Activated CD8-positive, alpha-beta T cell treated with anti-CD3 and anti-CD28 coated beads, Interleukin-2, amount 10 ng/mL, durations not matched to agents 7 days and 5 days (primary cell): ENCODE results near the gene NEDD9. TPM values are rescaled to one million over a fixed set of nuclear protein-coding genes. Genes with fewer than 3 reads are reported as not detected.

Experiments used
- ATAC-seq: fragments of 150-1000 bp; cut with Tn5 transposase; one replicate; pipeline ENCODE4 v1.10.0; 2021; ENCODE audit warnings: moderate library complexity
- CTCF ChIA-PET: fragments of 350-600 bp; sonication (Branson Sonifier 250); formaldehyde crosslinking; loops from one replicate; lab custom pipeline; 2021; ENCODE audit warnings: antibody characterized with exemption; lab: Charles Lee
- POLR2A ChIA-PET: fragments of 350-600 bp; sonication (Branson Sonifier 250); formaldehyde crosslinking; loops from one replicate; lab custom pipeline; 2021; ENCODE audit warnings: antibody characterized with exemption; lab: Charles Lee
- DNase-seq: peaks from one replicate; pipeline ENCODE4 v3.0.0-alpha.2; 2020
- H3K27ac Mint-ChIP-seq: one replicate; pipeline ENCODE4 v1.8.0; 2021; ENCODE audit warnings: mild to moderate bottlenecking, mixed read lengths
- H3K27me3 Mint-ChIP-seq: one replicate; pipeline ENCODE4 v1.8.0; 2021; ENCODE audit warnings: low read depth, mixed read lengths
- H3K36me3 Mint-ChIP-seq: one replicate; pipeline ENCODE4 v1.8.0; 2021; ENCODE audit warnings: low read depth, mixed read lengths
- H3K4me1 Mint-ChIP-seq: one replicate; pipeline ENCODE4 v1.8.0; 2021; ENCODE audit warnings: low read depth, mixed read lengths
- H3K4me3 Mint-ChIP-seq: one replicate; pipeline ENCODE4 v1.8.0; 2021; ENCODE audit warnings: mild to moderate bottlenecking, mixed read lengths
- H3K9me3 Mint-ChIP-seq: one replicate; pipeline ENCODE4 v1.8.0; 2022; ENCODE audit warnings: mixed read lengths; ENCODE audit not compliant: insufficient read depth
- total RNA-seq, 2 experiments: library from RNA; stranded (reverse); gene quantifications; one replicate each; pipeline ENCODE4 v1.2.3, GENCODE V29; 2021

Gene NEDD9
- total RNA-seq, 2 experiments from 2014 or later, result 64.9 to 69.5 TPM

- peaks cover 87% of the 10 kb centered on the region for H3K4me1 Mint-ChIP-seq
- no peaks in the 10 kb centered on the region for H3K9me3 Mint-ChIP-seq
- peaks cover 91% of the 10 kb centered on the region for H3K36me3 Mint-ChIP-seq
- H3K4me3 Mint-ChIP-seq, result peak overlapping the region; percentile 44
- ChIA-PET POLR2A (interaction anchor here (0.8 to 2.6 kb wide), 9 partner anchors 9 to 183 kb away, joined by 3 to 27 read pairs (median 4); partner anchors contain the start of gene NEDD9), CTCF (interaction anchor here (0.6 to 3.1 kb wide), 16 partner anchors 9 to 377 kb away, joined by 3 to 20 read pairs (median 3); partner anchors contain the start of gene NEDD9)
- no peaks in the 10 kb centered on the region for H3K27me3 Mint-ChIP-seq
- H3K27ac Mint-ChIP-seq, result peak overlapping the region; percentile 89
- peak; percentile 81 for ATAC-seq
- peak; percentile 80 for DNase-seq
Observed at GRCh38 chr6:11198663-11199603, 33.5 kb downstream of the NEDD9 start.

- CTCF ChIA-PET, result interaction anchor here (3.1 kb wide), 1 partner anchor 22 kb away, joined by 9 read pairs; no protein-coding TSS in a partner anchor
- DNase-seq (no peak), ATAC-seq (no peak)
- H3K27me3 Mint-ChIP-seq, result no peaks in the 10 kb centered on the region
- no peak overlapping the region for H3K4me3 Mint-ChIP-seq
- peak overlapping the region; percentile 44 for H3K27ac Mint-ChIP-seq
- POLR2A ChIA-PET, result interaction anchor here (1.1 to 2.6 kb wide), 2 partner anchors 26 to 40 kb away, joined by 3 to 27 read pairs; no protein-coding TSS in a partner anchor
- H3K36me3 Mint-ChIP-seq, result peaks cover 91% of the 10 kb centered on the region
- peaks cover 82% of the 10 kb centered on the region for H3K4me1 Mint-ChIP-seq
- no peaks in the 10 kb centered on the region for H3K9me3 Mint-ChIP-seq
Observed at GRCh38 chr6:11197850-11198249, 34.6 kb downstream of the NEDD9 start.

GRCh38 chr6:11197175-11197536, 35.3 kb downstream of the NEDD9 start:
- Mint-ChIP-seq H3K36me3 (peaks cover 87% of the 10 kb centered on the region), H3K9me3 (no peaks in the 10 kb centered on the region), H3K4me1 (peaks cover 76% of the 10 kb centered on the region), H3K27me3 (no peaks in the 10 kb centered on the region), H3K27ac (peak overlapping the region; percentile 36), H3K4me3 (no peak overlapping the region)
- no peak for DNase-seq
- no peak for ATAC-seq
- ChIA-PET POLR2A (interaction anchor here (1.1 kb wide), 1 partner anchor 40 kb away, joined by 3 read pairs; no protein-coding TSS in a partner anchor), CTCF (interaction anchor here (0.6 kb wide), 1 partner anchor 28 kb away, joined by 3 read pairs; no protein-coding TSS in a partner anchor)

GRCh38 chr6:11196511-11197174, 35.8 kb downstream of the NEDD9 start:
- no peak for DNase-seq
- ATAC-seq, result no peak
- peak overlapping the region; percentile 48 for H3K27ac Mint-ChIP-seq
- H3K27me3 Mint-ChIP-seq, result no peaks in the 10 kb centered on the region
- ChIA-PET CTCF (interaction anchor here (0.6 to 1.3 kb wide), 2 partner anchors 28 to 64 kb away, joined by 3 read pairs; no protein-coding TSS in a partner anchor), POLR2A (no interaction called here)
- no peaks in the 10 kb centered on the region for H3K9me3 Mint-ChIP-seq
- peaks cover 71% of the 10 kb centered on the region for H3K4me1 Mint-ChIP-seq
- H3K4me3 Mint-ChIP-seq, result no peak overlapping the region
- peaks cover 88% of the 10 kb centered on the region for H3K36me3 Mint-ChIP-seq

- H3K27ac Mint-ChIP-seq, result no peak overlapping the region
- ATAC-seq (no peak), DNase-seq (no peak)
- ChIA-PET CTCF (interaction anchor here (2.3 kb wide), 1 partner anchor 23 kb away, joined by 10 read pairs; no protein-coding TSS in a partner anchor), POLR2A (no interaction called here)
- no peaks in the 10 kb centered on the region for H3K9me3 Mint-ChIP-seq
- no peak overlapping the region for H3K4me3 Mint-ChIP-seq
- peaks cover 52% of the 10 kb centered on the region for H3K4me1 Mint-ChIP-seq
- no peaks in the 10 kb centered on the region for H3K27me3 Mint-ChIP-seq
- H3K36me3 Mint-ChIP-seq, result peaks cover 90% of the 10 kb centered on the region
Observed at GRCh38 chr6:11194356-11195218, 37.9 kb downstream of the NEDD9 start.

GRCh38 chr6:11193434-11193833, 39.0 kb downstream of the NEDD9 start:
- CTCF ChIA-PET, result interaction anchor here (1.0 to 2.3 kb wide), 2 partner anchors 10 to 21 kb away, joined by 3 to 10 read pairs; no protein-coding TSS in a partner anchor
- no peak overlapping the region for H3K4me3 Mint-ChIP-seq
- H3K9me3 Mint-ChIP-seq, result no peaks in the 10 kb centered on the region
- peak overlapping the region; percentile 56 for H3K27ac Mint-ChIP-seq
- ATAC-seq (no peak), DNase-seq (no peak)
- peaks cover 91% of the 10 kb centered on the region for H3K36me3 Mint-ChIP-seq
- no peaks in the 10 kb centered on the region for H3K27me3 Mint-ChIP-seq
- POLR2A ChIA-PET, result no interaction called here
- peaks cover 42% of the 10 kb centered on the region for H3K4me1 Mint-ChIP-seq

GRCh38 chr6:11192167-11192566, 40.3 kb downstream of the NEDD9 start:
- DNase-seq (no peak), ATAC-seq (no peak)
- H3K9me3 Mint-ChIP-seq, result no peaks in the 10 kb centered on the region
- ChIA-PET POLR2A (no interaction called here), CTCF (interaction anchor here (1.0 to 2.3 kb wide), 2 partner anchors 11 to 20 kb away, joined by 3 to 10 read pairs; no protein-coding TSS in a partner anchor)
- no peaks in the 10 kb centered on the region for H3K27me3 Mint-ChIP-seq
- no peak overlapping the region for H3K4me3 Mint-ChIP-seq
- H3K36me3 Mint-ChIP-seq, result peaks cover 92% of the 10 kb centered on the region
- peak overlapping the region; percentile 62 for H3K27ac Mint-ChIP-seq
- peaks cover 29% of the 10 kb centered on the region for H3K4me1 Mint-ChIP-seq

GRCh38 chr6:11190625-11191245, 41.7 kb downstream of the NEDD9 start:
- H3K27ac Mint-ChIP-seq, result no peak overlapping the region
- DNase-seq, result no peak
- ATAC-seq, result no peak
- POLR2A ChIA-PET, result no interaction called here
- H3K36me3 Mint-ChIP-seq, result peaks cover 92% of the 10 kb centered on the region
- no peaks in the 10 kb centered on the region for H3K9me3 Mint-ChIP-seq
- H3K4me1 Mint-ChIP-seq, result peaks cover 17% of the 10 kb centered on the region
- H3K27me3 Mint-ChIP-seq, result no peaks in the 10 kb centered on the region
- H3K4me3 Mint-ChIP-seq, result no peak overlapping the region
- CTCF ChIA-PET, result interaction anchor here (0.7 to 1.6 kb wide), 3 partner anchors 8 to 226 kb away, joined by 3 to 4 read pairs (median 3); no protein-coding TSS in a partner anchor

GRCh38 chr6:11189865-11190624, 42.4 kb downstream of the NEDD9 start:
- no peaks in the 10 kb centered on the region for H3K27me3 Mint-ChIP-seq
- ATAC-seq (no peak), DNase-seq (no peak)
- peaks cover 16% of the 10 kb centered on the region for H3K4me1 Mint-ChIP-seq
- peaks cover 94% of the 10 kb centered on the region for H3K36me3 Mint-ChIP-seq
- H3K27ac Mint-ChIP-seq, result no peak overlapping the region
- POLR2A ChIA-PET, result interaction anchor here (0.6 to 1.1 kb wide), 2 partner anchors 120 to 192 kb away, joined by 4 to 5 read pairs; no protein-coding TSS in a partner anchor
- CTCF ChIA-PET, result interaction anchor here (0.7 to 2.5 kb wide), 5 partner anchors 9 to 306 kb away, joined by 3 to 8 read pairs (median 3); no protein-coding TSS in a partner anchor
- H3K9me3 Mint-ChIP-seq, result no peaks in the 10 kb centered on the region
- H3K4me3 Mint-ChIP-seq, result no peak overlapping the region
